NCI-H774 (cell line): ENCODE results near the gene PRMT7.
"Not testable (repeated sequence)": the region's sequence is repeated elsewhere in the genome, so short reads cannot be mapped to it uniquely, and the experiment has no call there.

ENCODE experiments used
- DNase-seq: peaks from one replicate; lab custom pipeline; 2025; lab: John Stamatoyannopoulos, UW

The PRMT7 gene

DNA sequence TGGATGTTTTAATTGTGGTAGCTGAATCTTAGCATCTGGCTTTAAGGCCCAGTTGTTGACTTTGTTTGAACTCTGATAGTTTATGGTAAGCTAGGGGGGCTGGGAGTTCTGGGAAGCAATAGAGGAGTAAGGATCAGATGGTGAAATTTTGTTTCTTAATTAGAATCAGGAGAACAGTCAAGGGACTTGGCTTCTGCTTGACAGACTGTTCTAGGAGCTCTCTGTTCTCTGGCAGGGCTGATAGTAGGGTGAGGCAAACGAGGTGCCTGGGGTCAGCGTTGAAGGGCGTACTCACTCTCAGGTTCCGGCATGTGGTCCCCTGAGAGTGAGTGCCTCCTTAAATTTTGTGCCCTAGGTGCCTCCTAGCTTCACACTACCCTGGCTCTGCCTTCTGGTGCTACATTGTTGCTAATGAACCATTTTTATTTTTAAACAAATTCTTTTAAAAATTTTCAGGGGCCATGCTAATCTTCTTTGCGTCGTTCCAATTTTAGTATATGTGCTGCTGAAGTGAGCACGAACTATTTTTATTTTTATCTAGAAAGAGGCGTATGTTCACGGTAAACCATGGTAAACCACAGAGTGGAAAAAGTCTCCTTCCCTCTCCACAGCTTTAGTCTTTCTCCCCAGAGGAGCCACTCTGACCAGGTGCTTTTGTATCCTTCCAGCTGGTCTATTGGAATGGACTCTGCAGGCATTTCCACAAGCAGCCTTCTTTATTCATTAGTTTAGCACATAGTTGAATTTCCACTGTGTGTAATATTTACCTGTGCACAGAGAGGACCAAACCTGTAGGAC, 26.8 kb upstream of the PRMT7 start:
- no peak for DNase-seq

DNA sequence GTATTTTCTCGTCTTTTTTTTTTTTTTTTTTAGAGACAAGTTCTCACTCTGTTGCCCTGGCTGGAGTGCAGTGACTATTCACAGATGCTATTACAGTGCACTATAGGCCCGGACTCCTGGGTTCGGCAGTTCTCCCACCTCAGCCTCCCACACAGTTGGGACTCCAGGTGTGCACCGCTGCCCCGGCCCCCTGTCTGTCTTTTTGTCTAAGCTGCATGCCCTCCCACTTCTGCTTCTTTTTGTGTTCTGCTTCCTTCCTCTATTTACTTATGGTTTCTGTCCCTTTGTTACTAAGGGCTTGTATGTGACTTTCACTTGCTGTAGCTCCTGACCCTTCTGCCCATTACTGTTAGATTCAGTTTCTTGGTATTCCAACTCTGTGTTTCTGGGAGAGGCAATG, 26.0 kb upstream of the PRMT7 start:
- no peak for DNase-seq

DNA sequence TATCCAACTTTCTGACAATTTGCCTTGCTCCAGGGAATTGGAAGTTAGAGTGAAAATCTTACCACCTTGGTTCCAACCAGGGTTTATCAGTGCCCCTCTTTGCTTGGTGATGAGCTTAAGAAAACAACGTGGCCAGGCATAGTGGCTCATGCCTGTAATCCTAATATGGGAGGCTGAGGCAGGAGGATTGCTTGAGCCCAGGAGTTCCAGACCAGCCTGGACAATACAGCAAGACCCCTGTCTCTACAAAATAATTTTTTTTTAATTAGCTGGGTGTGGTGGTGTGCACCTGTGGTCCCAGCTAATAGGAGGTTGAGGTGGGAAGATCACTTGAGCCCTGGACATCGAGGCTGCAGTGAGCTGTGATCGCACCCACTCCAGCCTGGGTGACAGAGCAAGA, 25.1 kb upstream of the PRMT7 start:
- no peak for DNase-seq

DNA sequence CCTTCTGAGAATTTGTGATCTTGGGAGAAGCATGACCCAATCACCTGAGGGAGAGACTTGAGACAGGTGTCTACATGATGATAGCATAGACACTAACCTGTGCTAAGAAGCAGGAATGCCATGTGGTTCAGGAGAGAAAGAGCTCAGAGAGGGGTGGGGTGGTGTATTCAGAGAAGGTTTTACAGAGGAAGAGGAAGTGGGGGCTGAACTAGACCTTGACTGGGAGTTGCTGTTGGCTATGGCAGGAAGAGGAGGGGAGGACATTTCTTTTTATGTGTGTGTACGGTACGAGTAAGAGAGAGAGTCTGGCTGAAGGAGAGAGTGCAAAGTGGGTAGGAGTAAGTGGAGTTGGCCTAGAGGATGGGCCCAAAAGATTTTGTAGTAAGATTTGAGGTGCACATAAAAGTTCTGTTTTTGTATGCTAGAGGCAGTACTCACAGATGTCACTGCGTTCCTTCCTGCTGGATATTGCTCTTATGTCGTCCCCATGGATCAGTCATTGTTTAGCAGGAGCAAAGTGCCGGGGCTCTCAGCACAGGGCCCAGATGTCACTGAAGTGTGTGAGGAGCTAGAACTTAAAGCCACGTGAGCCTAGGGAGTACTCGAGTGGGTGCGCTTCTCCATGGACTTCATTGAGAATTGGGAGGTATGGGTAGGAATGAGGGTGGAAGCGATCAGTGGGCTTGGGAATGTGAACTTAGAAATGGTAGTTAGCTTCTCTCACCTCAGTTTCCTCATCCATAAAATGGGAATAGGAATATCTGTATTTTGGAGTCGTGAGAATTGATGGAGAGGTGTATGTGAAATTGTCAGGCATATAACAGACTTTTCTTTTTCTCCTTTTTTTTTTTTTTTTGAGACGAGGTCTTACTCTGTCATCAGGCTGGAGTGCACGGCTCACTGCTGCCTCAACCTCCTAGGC, 24.4 kb upstream of the PRMT7 start:
- no peak for DNase-seq

DNA sequence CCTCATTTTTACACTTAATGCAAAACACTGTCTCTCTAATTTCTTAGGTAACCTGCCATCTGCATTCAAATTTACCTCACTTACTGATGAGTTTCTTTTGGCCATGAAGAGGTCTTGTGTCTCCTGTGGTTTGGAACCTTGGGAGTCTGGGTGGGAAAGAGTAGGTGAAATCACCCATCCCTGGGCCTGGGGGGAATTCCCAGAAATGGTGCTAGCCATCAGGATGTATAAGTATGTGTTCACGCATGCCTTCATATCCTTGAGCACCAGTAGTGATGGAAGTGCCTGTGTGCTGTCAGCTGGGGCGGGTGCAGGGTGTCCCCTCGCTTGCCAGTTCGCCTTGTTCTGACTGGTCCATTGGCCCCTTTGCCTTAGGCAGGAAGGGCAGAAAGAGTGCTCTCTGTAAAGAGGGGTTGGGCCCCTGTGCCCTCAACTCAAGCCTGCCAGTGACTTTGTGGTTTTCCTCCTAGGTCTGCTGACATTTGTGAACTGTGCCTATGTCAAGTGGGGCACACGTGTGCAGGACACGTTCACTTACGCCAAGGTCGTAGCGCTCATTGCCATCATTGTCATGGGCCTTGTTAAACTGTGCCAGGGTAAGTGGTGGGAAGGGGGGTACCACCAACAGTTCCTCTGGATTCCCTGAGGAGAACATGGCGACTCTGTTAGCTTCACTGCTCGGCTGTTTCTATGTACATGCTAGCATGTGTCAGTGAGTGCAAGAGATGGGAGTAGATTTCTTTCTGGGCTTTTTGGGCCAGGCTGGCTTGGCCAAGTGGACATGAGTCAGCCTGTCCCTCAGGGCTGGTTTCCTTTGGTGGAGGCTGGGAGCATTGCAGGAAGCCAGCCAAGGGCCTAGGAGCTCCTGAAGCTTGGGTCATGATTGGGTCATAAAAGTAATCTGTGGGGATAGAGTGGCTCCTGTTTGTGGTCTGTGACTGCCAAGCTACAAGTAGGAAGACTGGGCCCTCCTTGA, 23.3 kb upstream of the PRMT7 start:
- no peak for DNase-seq

GRCh38 chr16:68288252-68288650, 22.6 kb upstream of the PRMT7 start:
- DNase-seq, result no peak

DNA sequence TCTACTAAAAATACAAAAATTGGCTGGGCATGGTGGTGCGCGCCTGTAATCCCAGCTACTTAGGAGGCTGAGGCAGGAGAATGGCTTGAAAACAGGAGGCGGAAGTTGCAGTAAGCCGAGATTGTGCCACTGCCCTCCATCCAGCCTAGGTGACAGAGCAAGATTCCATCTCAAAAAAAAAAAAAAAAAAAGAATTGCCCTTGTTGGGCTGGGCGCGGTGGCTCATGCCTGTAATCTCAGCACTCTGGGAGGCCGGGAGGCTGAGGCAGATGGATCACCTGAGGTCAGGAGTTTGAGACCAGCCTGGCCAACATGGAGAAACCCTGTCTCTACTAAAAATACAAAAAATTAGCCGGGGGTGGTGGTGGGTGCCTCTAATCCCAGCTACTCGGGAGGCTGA, 22.0 kb upstream of the PRMT7 start:
- not testable (repeated sequence) for DNase-seq

- no peak for DNase-seq
Measured at GRCh38 chr16:68289202-68289601, 21.6 kb upstream of the PRMT7 start.

DNA sequence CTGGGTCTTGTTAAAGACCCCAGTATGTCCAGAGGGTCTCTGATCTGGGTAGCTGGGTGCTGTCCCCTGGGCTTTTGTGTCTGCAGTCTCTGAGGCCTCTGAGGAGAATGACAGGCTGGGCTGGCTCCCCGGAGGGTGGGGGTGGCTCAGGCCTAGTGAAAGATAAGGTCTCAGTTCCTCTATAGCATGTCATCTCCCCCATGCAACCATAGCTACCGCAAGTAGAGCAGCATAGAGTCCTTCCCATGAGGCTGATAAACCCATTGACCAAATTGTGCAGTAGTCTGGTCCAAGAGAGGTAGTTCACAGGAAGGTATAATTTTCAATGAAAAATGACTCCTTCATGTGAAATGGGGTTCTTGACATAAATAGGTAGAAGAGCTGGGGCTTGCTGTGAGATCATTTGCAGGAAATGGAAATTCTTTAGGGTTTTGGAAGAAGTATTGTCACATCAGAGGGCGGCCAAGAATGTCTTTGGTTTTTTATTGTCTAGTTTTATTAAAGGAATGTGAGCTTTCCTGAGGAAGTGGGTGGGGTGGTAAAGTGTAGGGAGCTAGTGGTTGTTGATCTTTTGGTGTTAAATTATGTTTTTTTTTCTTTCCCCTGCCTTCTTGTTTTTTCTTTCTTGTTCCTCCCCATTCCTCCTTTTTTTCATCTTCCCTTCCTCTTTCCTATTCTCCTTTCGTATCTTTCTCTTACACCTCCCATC, 21.0 kb upstream of the PRMT7 start:
- DNase-seq, result no peak

GRCh38 chr16:68290450-68290849, 20.4 kb upstream of the PRMT7 start:
- no peak for DNase-seq

- DNase-seq, result no peak
Measured at GRCh38 chr16:68291227-68291626, 19.6 kb upstream of the PRMT7 start.

DNA sequence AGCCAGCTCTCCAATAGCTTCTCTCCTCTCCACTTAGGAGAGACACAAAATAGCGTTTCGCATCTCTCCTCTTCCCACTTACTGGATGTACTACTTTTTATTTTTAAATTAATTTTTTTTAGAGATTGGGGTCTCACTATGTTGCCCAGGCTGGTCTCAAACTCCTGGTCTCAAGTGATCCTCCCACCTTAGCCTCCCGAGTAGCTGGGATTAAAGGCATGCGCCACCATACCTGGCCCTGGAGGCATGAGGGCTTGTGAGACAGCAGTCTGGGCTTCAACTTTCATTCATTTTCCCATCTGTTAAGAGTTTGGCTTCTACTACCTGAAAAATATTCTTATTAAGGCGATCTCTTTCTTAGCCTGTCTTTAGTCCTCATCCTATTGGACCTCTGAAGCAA, 18.4 kb upstream of the PRMT7 start:
- DNase-seq, result no peak

GRCh38 chr16:68296291-68296690, 14.5 kb upstream of the PRMT7 start:
- no peak for DNase-seq

DNA sequence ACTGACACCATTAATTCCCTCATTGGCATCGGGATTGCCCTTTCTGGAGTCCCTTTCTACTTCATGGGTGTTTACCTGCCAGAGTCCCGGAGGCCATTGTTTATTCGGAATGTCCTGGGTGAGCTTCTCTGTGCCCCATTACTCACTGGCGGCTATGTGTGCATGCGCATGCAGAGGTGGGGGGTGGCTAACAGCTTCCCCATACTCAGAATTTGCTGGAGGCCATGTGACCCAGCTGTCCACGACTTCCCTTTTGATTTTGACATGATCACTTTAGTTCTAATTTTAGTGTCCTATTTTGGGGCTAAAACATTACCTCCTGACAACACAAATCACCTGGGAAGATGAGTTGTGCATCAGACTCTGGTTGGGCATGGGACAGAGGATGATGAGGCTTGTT, 14.1 kb upstream of the PRMT7 start:
- no peak for DNase-seq

GRCh38 chr16:68297908-68298307, 12.9 kb upstream of the PRMT7 start:
- no peak for DNase-seq

- DNase-seq, result no peak
Measured at GRCh38 chr16:68298312-68298711, 12.5 kb upstream of the PRMT7 start.

GRCh38 chr16:68298907-68299561, 11.8 kb upstream of the PRMT7 start:
- no peak for DNase-seq

- DNase-seq, result no peak
Measured at GRCh38 chr16:68299571-68300453, 11.0 kb upstream of the PRMT7 start.

- no peak for DNase-seq
Measured at GRCh38 chr16:68300734-68301459, 9.9 kb upstream of the PRMT7 start.
